GM06990 (cell line): ENCODE data around the gene KCNIP1.

Source experiments
- DNase-seq: peaks from one replicate; pipeline ENCODE4 v3.0.0-alpha.2; 2011; ENCODE audit not compliant: insufficient read length; ENCODE audit errors: extremely low read depth
- H3K27me3 ChIP-seq: replicated peaks from 2 replicates; pipeline ENCODE4 v1.6.0; 2011; ENCODE audit warnings: low read length; ENCODE audit not compliant: control insufficient read depth, insufficient read depth
- H3K36me3 ChIP-seq: 2 replicates; pipeline ENCODE4 v1.5.1; 2011; ENCODE audit warnings: low read length; ENCODE audit not compliant: control insufficient read depth, insufficient read depth
- H3K4me3 ChIP-seq: replicated peaks from 2 replicates; pipeline ENCODE4 v1.5.1; 2011; ENCODE audit warnings: low read depth, mild to moderate bottlenecking, control low read depth, low read length
- TF ChIP-seq, protein P1 (sequence below): IDR thresholded peaks from 2 replicates; pipeline ENCODE4 v1.5.1; 2011; ENCODE audit warnings: low read length, control low read depth, mild to moderate bottlenecking, inconsistent platforms; ENCODE audit not compliant: insufficient read depth, poor library complexity, severe bottlenecking

The KCNIP1 gene

DNA sequence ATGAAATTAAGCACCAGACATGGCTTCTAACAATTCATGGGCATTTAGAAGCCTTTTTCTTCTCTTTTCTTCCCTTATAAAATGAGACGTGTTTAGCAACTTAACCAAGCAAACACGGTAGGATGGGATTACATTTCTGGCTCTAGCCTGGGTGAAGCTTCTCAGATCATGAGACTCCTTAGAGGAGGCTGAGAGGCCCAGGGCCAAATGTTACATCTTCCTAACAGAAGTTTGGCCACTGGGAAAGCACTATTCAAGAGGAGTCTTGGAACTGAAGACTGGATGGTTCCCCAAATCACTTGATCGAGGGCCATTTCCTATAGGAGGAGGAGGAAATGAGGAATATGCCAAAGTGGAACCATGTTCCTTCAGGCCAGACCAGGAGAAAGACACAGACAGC lies 281.6 kb downstream of the KCNIP1 start:
- TF ChIP-seq, protein P1, sequence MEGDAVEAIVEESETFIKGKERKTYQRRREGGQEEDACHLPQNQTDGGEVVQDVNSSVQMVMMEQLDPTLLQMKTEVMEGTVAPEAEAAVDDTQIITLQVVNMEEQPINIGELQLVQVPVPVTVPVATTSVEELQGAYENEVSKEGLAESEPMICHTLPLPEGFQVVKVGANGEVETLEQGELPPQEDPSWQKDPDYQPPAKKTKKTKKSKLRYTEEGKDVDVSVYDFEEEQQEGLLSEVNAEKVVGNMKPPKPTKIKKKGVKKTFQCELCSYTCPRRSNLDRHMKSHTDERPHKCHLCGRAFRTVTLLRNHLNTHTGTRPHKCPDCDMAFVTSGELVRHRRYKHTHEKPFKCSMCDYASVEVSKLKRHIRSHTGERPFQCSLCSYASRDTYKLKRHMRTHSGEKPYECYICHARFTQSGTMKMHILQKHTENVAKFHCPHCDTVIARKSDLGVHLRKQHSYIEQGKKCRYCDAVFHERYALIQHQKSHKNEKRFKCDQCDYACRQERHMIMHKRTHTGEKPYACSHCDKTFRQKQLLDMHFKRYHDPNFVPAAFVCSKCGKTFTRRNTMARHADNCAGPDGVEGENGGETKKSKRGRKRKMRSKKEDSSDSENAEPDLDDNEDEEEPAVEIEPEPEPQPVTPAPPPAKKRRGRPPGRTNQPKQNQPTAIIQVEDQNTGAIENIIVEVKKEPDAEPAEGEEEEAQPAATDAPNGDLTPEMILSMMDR: no peak
- Histone ChIP-seq H3K27me3 (peaks cover under 1% of the 10 kb centered on the region), H3K36me3 (no peaks in the 10 kb centered on the region), H3K4me3 (no peak overlapping the region)
- no peak for DNase-seq
